Neuronal stem cell (in vitro differentiated cells): ENCODE measurements around the gene MAGI1.

Experiments used
- DNase-seq: peaks from one replicate; pipeline ENCODE4 v3.0.0-alpha.2; 2013; ENCODE audit warnings: low spot score
- H2AFZ ChIP-seq: one replicate; pipeline ENCODE4 v1.6.1; 2013; ENCODE audit warnings: mild to moderate bottlenecking, low read length, inconsistent platforms
- H2AK5ac ChIP-seq: 2 replicates; pipeline ENCODE4 v1.6.1; 2013; ENCODE audit warnings: low read depth, mild to moderate bottlenecking, inconsistent platforms, low read length, moderate library complexity, mixed read lengths
- H2BK120ac ChIP-seq: 2 replicates; pipeline ENCODE4 v1.6.1; 2013; ENCODE audit warnings: low read depth, mild to moderate bottlenecking, inconsistent platforms, low read length, moderate library complexity, mixed read lengths
- H2BK12ac ChIP-seq: one replicate; pipeline ENCODE4 v1.6.1; 2013; ENCODE audit warnings: low read length, inconsistent platforms
- H2BK15ac ChIP-seq: 2 replicates; pipeline ENCODE4 v1.6.1; 2013; ENCODE audit warnings: mild to moderate bottlenecking, low read length, inconsistent platforms, mixed read lengths
- H2BK5ac ChIP-seq: one replicate; pipeline ENCODE4 v1.6.1; 2013; ENCODE audit warnings: inconsistent platforms, mild to moderate bottlenecking, low read length, moderate library complexity
- H3K14ac ChIP-seq: one replicate; pipeline ENCODE4 v1.6.1; 2013; ENCODE audit warnings: low read length, inconsistent platforms
- H3K18ac ChIP-seq: 2 replicates; pipeline ENCODE4 v1.6.1; 2013; ENCODE audit warnings: low read length, inconsistent platforms
- H3K23ac ChIP-seq: 2 replicates; pipeline ENCODE4 v1.6.1; 2013; ENCODE audit warnings: low read depth, mild to moderate bottlenecking, mixed read lengths, low read length, inconsistent platforms; ENCODE audit not compliant: poor library complexity
- H3K27ac ChIP-seq: replicated peaks from 3 replicates; pipeline ENCODE4 v1.5.1; 2013; ENCODE audit warnings: low read length, inconsistent platforms
- H3K27me3 ChIP-seq, 3 experiments: 2 replicates each; pipeline ENCODE4 v1.6.1; 2013; ENCODE audit warnings: low read length in 3 of 3, mild to moderate bottlenecking in 2 of 3, inconsistent platforms in 1 of 3, low read depth in 1 of 3, mixed read lengths in 1 of 3, moderate library complexity in 1 of 3; ENCODE audit not compliant: control insufficient read depth in 3 of 3, insufficient read depth in 3 of 3
- H3K36me3 ChIP-seq, 2 donors: replicated peaks in 1 of 2; 2 replicates each; pipeline ENCODE4 v1.6.1; 2013; ENCODE audit warnings: low read length in 2 of 2; ENCODE audit not compliant: control insufficient read depth in 2 of 2, insufficient read depth in 2 of 2
- H3K4ac ChIP-seq: 2 replicates; pipeline ENCODE4 v1.6.1; 2013; ENCODE audit warnings: inconsistent platforms, mild to moderate bottlenecking, low read length, moderate library complexity
- H3K4me1 ChIP-seq, 2 donors: 1 replicate in 1 of 2; 2 replicates in 1 of 2; pipeline ENCODE4 v1.6.1; 2013; ENCODE audit warnings: low read length in 2 of 2, low read depth in 1 of 2; ENCODE audit not compliant: control insufficient read depth in 2 of 2, insufficient read depth in 1 of 2
- H3K4me2 ChIP-seq: one replicate; pipeline ENCODE4 v1.6.1; 2013; ENCODE audit warnings: mild to moderate bottlenecking, low read length, inconsistent platforms; ENCODE audit not compliant: insufficient read depth, poor library complexity, severe bottlenecking
- H3K4me3 ChIP-seq, 2 donors: 2 replicates each; pipeline ENCODE4 v1.5.1; 2013; ENCODE audit warnings: low read length in 2 of 2, mild to moderate bottlenecking in 2 of 2, inconsistent platforms in 1 of 2, moderate library complexity in 1 of 2
- H3K79me1 ChIP-seq: one replicate; pipeline ENCODE4 v1.6.1; 2013; ENCODE audit warnings: low read depth, mild to moderate bottlenecking, inconsistent platforms, low read length, moderate library complexity
- H3K9ac ChIP-seq: one replicate; pipeline ENCODE4 v1.6.1; 2013; ENCODE audit warnings: mild to moderate bottlenecking, low read depth, low read length, inconsistent platforms; ENCODE audit not compliant: poor library complexity
- H3K9me3 ChIP-seq, 2 donors: replicated peaks in 1 of 2; 2 replicates each; pipeline versions ENCODE3 to v1.6.1; 2013; ENCODE audit warnings: low read length in 2 of 2, mild to moderate bottlenecking in 2 of 2, inconsistent platforms in 1 of 2, low read depth in 1 of 2, mixed read lengths in 1 of 2, moderate library complexity in 1 of 2; ENCODE audit not compliant: control insufficient read depth in 2 of 2, insufficient read depth in 1 of 2
- H4K8ac ChIP-seq: one replicate; pipeline ENCODE4 v1.6.1; 2013; ENCODE audit warnings: low read depth, mild to moderate bottlenecking, inconsistent platforms, low read length, moderate library complexity
- H4K91ac ChIP-seq: one replicate; pipeline ENCODE4 v1.6.1; 2013; ENCODE audit warnings: low read length, low read depth, mild to moderate bottlenecking, inconsistent platforms; ENCODE audit not compliant: poor library complexity
- WGBS, 2 donors: extraction: QIAGEN DNeasy Blood & Tissue Kit; methylation state at CpG; one replicate each; pipeline ENCODE4 v1.1.7; 2013; ENCODE audit warnings: missing lambda C conversion rate in 2 of 2, mixed read lengths in 1 of 2; ENCODE audit not compliant: insufficient read length in 2 of 2, insufficient replicate concordance in 1 of 2; ENCODE audit errors: extremely low coverage in 2 of 2; 5-methylcytosine and 5-hydroxymethylcytosine counted together

MAGI1 gene

DNA sequence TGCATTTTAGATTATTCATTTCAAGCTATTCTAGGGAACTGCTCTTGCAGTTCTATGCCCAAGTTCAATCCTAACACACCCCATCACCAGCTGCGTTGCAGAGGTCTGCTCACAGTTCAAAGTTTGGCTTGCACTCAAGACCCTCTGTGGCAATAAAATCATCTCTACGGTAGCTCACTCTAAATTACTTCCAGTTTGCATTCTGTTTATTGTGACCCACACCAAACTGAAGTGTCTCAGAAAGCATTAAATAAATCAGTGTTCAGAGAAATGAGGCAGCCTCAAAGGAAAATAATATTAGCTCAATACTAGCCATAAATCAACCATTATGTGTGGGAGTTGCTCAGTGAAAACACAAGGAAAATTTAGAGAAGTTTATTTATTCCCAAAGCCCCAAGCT, 250.3 kb downstream of the MAGI1 start:
- no peak overlapping the region for H3K9ac ChIP-seq
- no peak overlapping the region for H2AFZ ChIP-seq
- no peak overlapping the region for H2BK12ac ChIP-seq
- peaks cover 0 to 2% of the 10 kb centered on the region in 2 donors for H3K4me1 ChIP-seq
- H3K9me3 ChIP-seq: no peaks in the 10 kb centered on the region
- H3K14ac ChIP-seq: no peak overlapping the region
- H3K27me3 ChIP-seq: no peaks in the 10 kb centered on the region
- H3K79me1 ChIP-seq: no peaks in the 10 kb centered on the region
- no peak overlapping the region for H2AK5ac ChIP-seq
- H2BK15ac ChIP-seq: no peak overlapping the region
- no peak overlapping the region for H4K8ac ChIP-seq
- H3K4me3 ChIP-seq: no peak overlapping the region
- DNase-seq: no peak
- H2BK5ac ChIP-seq: no peak overlapping the region
- no peak overlapping the region for H3K4me2 ChIP-seq
- H3K4ac ChIP-seq: no peak overlapping the region
- no peak overlapping the region for H4K91ac ChIP-seq
- WGBS, 2 donors: no CpG with 5 or more reads among the region's 2 CpGs
- H2BK120ac ChIP-seq: no peak overlapping the region
- no peak overlapping the region for H3K23ac ChIP-seq
- H3K27ac ChIP-seq: no peak overlapping the region
- no peaks in the 10 kb centered on the region for H3K36me3 ChIP-seq
- no peak overlapping the region for H3K18ac ChIP-seq

DNA sequence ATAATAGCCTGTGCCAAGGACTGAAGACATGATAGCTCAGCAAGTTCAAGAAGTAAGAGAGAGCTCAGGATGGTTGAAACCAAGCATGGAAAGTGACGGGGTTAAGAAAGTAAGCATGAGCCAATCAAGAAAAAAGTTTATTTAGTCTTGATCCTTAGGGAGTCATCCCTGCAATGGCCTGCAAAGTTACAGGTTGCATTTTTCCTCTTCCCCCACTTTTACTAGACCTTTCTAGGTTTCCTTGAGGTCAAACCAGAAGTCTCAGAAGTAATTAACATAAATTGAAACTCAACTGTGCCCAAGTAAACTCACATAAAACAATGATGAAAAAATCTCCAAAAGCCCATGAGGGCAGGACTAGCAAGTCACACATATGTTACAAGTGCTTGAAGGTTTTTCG, 250.9 kb downstream of the MAGI1 start:
- Histone ChIP-seq H3K9me3 (no peaks in the 10 kb centered on the region), H3K27me3 (no peaks in the 10 kb centered on the region), H2BK12ac (no peak overlapping the region), H3K23ac (no peak overlapping the region), H3K9ac (no peak overlapping the region), H2BK15ac (no peak overlapping the region), H3K4me1 (peaks cover 0 to 2% of the 10 kb centered on the region in 2 donors), H2BK5ac (no peak overlapping the region), H2AFZ (no peak overlapping the region), H3K27ac (no peak overlapping the region), H2BK120ac (no peak overlapping the region), H3K14ac (no peak overlapping the region), H2AK5ac (no peak overlapping the region), H3K4ac (no peak overlapping the region), H3K4me3 (no peak overlapping the region), H3K79me1 (no peaks in the 10 kb centered on the region), H3K36me3 (no peaks in the 10 kb centered on the region), H4K91ac (no peak overlapping the region), H4K8ac (no peak overlapping the region), H3K4me2 (no peak overlapping the region), H3K18ac (no peak overlapping the region)
- WGBS, 2 donors: no CpG with 5 or more reads among the region's 2 CpGs
- DNase-seq: no peak

DNA sequence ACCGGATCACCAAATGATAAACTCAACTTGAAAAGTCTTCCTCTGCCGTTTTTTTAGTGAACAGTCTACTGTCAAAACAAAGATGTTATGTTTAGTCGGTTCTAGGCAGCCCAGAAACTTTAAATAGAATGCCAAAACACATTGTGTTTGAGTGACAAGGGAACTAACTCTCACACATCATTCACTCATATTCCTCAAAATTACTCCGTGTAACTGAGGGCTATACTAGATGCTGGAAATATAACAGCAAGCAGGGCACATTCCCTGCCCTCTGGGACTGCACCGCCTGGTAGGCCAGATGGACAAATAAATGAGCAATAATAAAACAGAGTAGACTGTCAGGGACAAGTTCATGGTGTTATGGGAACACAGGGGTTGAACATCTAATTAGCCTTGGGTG, 251.4 kb downstream of the MAGI1 start:
- no CpG with 5 or more reads among the region's 5 CpGs for WGBS, 2 donors
- Histone ChIP-seq H4K8ac (no peak overlapping the region), H3K4ac (no peak overlapping the region), H4K91ac (no peak overlapping the region), H2AFZ (no peak overlapping the region), H3K14ac (no peak overlapping the region), H3K23ac (no peak overlapping the region), H3K18ac (no peak overlapping the region), H2BK5ac (no peak overlapping the region), H2BK12ac (no peak overlapping the region), H3K4me1 (peaks cover 0 to 2% of the 10 kb centered on the region in 2 donors), H2BK120ac (no peak overlapping the region), H3K27me3 (no peaks in the 10 kb centered on the region), H3K9ac (no peak overlapping the region), H3K4me3 (no peak overlapping the region), H3K4me2 (no peak overlapping the region), H3K9me3 (no peaks in the 10 kb centered on the region), H3K36me3 (no peaks in the 10 kb centered on the region), H3K79me1 (no peaks in the 10 kb centered on the region), H2BK15ac (no peak overlapping the region), H2AK5ac (no peak overlapping the region), H3K27ac (no peak overlapping the region)
- no peak for DNase-seq

DNA sequence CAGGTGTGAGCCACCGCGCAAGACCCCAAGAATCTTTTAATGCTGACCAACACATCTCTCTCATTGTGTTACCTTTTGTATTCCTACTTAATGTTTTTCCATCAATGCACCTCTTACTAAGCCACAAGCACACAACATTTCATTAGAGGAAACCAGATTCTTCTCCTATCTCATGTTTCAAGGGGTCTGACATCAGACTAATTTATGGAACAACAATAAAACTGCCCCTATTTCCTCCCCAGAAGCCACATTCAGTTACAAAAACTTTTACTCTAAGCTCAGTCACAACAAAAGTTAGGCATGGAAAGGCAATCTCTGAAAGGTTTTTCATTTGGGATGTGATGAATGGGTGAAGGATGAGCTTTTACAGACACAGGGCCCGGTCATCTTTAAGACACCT, 251.8 kb downstream of the MAGI1 start:
- Histone ChIP-seq H4K8ac (no peak overlapping the region), H3K27me3 (no peaks in the 10 kb centered on the region), H3K9ac (no peak overlapping the region), H2BK15ac (no peak overlapping the region), H2BK120ac (no peak overlapping the region), H3K9me3 (no peaks in the 10 kb centered on the region), H3K4me1 (peaks cover 0 to 2% of the 10 kb centered on the region in 2 donors), H2BK12ac (no peak overlapping the region), H3K4ac (no peak overlapping the region), H3K23ac (no peak overlapping the region), H3K18ac (no peak overlapping the region), H4K91ac (no peak overlapping the region), H2AK5ac (no peak overlapping the region), H2BK5ac (no peak overlapping the region), H3K4me2 (no peak overlapping the region), H3K79me1 (no peaks in the 10 kb centered on the region), H3K27ac (no peak overlapping the region), H3K36me3 (no peaks in the 10 kb centered on the region), H2AFZ (no peak overlapping the region), H3K14ac (no peak overlapping the region), H3K4me3 (no peak overlapping the region)
- WGBS, 2 donors: no CpG with 5 or more reads among the region's 3 CpGs
- no peak for DNase-seq
